ENCODE measurements around the gene DLL3. TPM values are rescaled to one million over a fixed set of nuclear protein-coding genes. Genes with fewer than 3 reads are reported as not detected.
A peak's percentile ranks its signal among the peaks of the same experiment; 100 is the strongest.

The DLL3 gene
- total and polyA plus RNA-seq, 2 experiments from 2014 or later: 9.8 to 15.6 TPM

DNA sequence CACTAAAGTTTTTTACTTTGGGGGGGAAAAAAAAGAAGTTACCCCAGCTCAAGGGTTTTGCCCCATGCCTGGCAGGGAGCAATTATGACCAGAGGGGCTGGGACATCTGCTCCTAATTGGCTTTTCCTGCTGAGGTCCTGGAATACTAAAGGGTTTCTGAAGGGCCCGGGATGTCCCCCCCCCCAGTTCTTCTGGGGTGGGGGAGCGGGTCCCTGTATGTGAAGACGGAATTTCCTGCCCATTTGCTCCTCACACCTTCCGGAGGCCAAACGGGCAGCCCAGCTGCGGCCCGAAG, 1.1 kb upstream of the DLL3 start:
- TF ChIP-seq, protein P1, sequence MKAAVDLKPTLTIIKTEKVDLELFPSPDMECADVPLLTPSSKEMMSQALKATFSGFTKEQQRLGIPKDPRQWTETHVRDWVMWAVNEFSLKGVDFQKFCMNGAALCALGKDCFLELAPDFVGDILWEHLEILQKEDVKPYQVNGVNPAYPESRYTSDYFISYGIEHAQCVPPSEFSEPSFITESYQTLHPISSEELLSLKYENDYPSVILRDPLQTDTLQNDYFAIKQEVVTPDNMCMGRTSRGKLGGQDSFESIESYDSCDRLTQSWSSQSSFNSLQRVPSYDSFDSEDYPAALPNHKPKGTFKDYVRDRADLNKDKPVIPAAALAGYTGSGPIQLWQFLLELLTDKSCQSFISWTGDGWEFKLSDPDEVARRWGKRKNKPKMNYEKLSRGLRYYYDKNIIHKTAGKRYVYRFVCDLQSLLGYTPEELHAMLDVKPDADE (IDR thresholded peaks at IDR 0.05): no peak
- TF ChIP-seq CREB1 (CRISPR knock-in tag; IDR thresholded peaks at IDR 0.05; ENCODE audit: low read depth): peak; percentile 29; the same call in 1 of the 2 replicates
- H3K4me3 ChIP-seq: peak overlapping the region; percentile 74
- Mint-ChIP-seq H3K36me3 (ENCODE audit: low read depth) (peaks cover 7% of the 10 kb centered on the region), H3K27ac (no peak overlapping the region), H3K4me3 (peak overlapping the region; percentile 24; the same call in 1 of the 3 replicates), H3K4me1 (peaks cover 23% of the 10 kb centered on the region), H3K27me3 (ENCODE audit: insufficient read depth, low read depth, poor library complexity) (peaks cover 60% of the 10 kb centered on the region), H3K9me3 (peaks cover 6% of the 10 kb centered on the region; the same call in 2 of the 3 replicates)
- H3K9me2 ChIP-seq (ENCODE audit: insufficient read depth): 0 out of 2 replicates have a peak, but pooled peaks cover 3% of the 10 kb centered on the region
- H3K4me2 ChIP-seq: peak overlapping the region; percentile 95
- H2AFZ ChIP-seq: no peak overlapping the region; the same call in 1 of the 2 replicates
- no peaks in the 10 kb centered on the region; the same call in 1 of the 2 replicates for H4K20me1 ChIP-seq (replicated peaks; ENCODE audit: insufficient read depth)
- H3F3A ChIP-seq (replicated peaks; ENCODE audit: low read depth): peaks cover 9% of the 10 kb centered on the region
- ATAC-seq: no peak
- H3K4me1 ChIP-seq (ENCODE audit: insufficient read depth): peaks cover 20% of the 10 kb centered on the region
- no peaks in the 10 kb centered on the region for H3K36me3 ChIP-seq (ENCODE audit: insufficient read depth)
- DNase-seq (ENCODE audit: low spot score): no peak
- H3K79me2 ChIP-seq (replicated peaks; ENCODE audit: insufficient read depth): no peaks in the 10 kb centered on the region
- H3K27ac ChIP-seq (ENCODE audit: low read depth): no peak overlapping the region
- H3K27me3 ChIP-seq (ENCODE audit: insufficient read depth): peaks cover 58% of the 10 kb centered on the region

DNA sequence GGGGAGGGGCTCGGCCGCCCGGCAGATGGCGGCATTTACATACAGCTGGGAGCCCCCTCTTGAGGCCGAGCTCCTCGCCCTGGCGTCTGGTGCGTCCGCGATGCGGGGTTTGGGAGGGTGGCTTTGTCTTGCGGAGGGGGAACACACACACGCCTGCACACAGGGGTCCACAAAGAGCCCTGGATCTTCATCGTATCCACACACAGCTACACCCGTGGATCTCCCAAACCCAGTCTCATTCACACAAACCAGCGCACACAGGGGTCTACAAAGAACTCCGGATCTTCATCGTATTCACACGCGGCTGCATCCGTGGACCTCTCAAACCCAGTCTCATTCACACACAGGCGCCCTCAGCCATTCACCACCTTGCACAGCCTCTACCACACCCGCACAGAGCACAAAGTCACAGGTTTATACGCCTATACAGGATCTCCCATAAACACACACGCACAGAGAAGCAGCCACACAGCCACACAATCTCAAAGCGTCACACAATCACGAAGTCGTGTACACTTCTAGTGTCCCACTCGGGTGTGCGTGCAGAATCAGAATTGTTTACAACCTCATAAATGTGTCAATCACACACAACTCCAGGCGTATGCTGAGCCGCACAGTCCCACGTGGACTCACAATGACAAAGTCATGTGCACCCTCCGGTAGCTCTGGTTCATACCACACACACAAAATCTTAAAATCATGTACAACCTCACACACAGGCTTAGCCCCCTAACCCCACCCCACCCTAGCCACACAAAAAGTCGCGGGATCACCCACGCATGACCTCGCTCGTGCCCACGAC, 550 bp upstream of the DLL3 start:
- H3F3A ChIP-seq (replicated peaks; ENCODE audit: low read depth): peaks cover 9% of the 10 kb centered on the region
- peak overlapping the region; percentile 97 for H2AFZ ChIP-seq
- H3K79me2 ChIP-seq (replicated peaks; ENCODE audit: insufficient read depth): no peaks in the 10 kb centered on the region
- peaks cover 62% of the 10 kb centered on the region for H3K27me3 ChIP-seq (ENCODE audit: insufficient read depth)
- no peaks in the 10 kb centered on the region for H3K36me3 ChIP-seq (ENCODE audit: insufficient read depth)
- DNase-seq (ENCODE audit: low spot score): peak; percentile 89
- Mint-ChIP-seq H3K4me3 (peak overlapping the region; percentile 73), H3K27ac (no peak overlapping the region), H3K27me3 (ENCODE audit: insufficient read depth, low read depth, poor library complexity) (peaks cover 64% of the 10 kb centered on the region), H3K4me1 (peaks cover 19% of the 10 kb centered on the region), H3K36me3 (ENCODE audit: low read depth) (peaks cover 7% of the 10 kb centered on the region), H3K9me3 (peaks cover 9% of the 10 kb centered on the region)
- H3K4me3 ChIP-seq: peak overlapping the region; percentile 74
- no peak overlapping the region for H3K27ac ChIP-seq (ENCODE audit: low read depth)
- 0 out of 2 replicates have a peak, but pooled peaks cover 3% of the 10 kb centered on the region for H3K9me2 ChIP-seq (ENCODE audit: insufficient read depth)
- H3K4me2 ChIP-seq: peak overlapping the region; percentile 95
- no peaks in the 10 kb centered on the region for H4K20me1 ChIP-seq (replicated peaks; ENCODE audit: insufficient read depth)
- ATAC-seq: peak; percentile 79
- H3K4me1 ChIP-seq (ENCODE audit: insufficient read depth): peaks cover 16% of the 10 kb centered on the region
- TF ChIP-seq, protein P2, sequence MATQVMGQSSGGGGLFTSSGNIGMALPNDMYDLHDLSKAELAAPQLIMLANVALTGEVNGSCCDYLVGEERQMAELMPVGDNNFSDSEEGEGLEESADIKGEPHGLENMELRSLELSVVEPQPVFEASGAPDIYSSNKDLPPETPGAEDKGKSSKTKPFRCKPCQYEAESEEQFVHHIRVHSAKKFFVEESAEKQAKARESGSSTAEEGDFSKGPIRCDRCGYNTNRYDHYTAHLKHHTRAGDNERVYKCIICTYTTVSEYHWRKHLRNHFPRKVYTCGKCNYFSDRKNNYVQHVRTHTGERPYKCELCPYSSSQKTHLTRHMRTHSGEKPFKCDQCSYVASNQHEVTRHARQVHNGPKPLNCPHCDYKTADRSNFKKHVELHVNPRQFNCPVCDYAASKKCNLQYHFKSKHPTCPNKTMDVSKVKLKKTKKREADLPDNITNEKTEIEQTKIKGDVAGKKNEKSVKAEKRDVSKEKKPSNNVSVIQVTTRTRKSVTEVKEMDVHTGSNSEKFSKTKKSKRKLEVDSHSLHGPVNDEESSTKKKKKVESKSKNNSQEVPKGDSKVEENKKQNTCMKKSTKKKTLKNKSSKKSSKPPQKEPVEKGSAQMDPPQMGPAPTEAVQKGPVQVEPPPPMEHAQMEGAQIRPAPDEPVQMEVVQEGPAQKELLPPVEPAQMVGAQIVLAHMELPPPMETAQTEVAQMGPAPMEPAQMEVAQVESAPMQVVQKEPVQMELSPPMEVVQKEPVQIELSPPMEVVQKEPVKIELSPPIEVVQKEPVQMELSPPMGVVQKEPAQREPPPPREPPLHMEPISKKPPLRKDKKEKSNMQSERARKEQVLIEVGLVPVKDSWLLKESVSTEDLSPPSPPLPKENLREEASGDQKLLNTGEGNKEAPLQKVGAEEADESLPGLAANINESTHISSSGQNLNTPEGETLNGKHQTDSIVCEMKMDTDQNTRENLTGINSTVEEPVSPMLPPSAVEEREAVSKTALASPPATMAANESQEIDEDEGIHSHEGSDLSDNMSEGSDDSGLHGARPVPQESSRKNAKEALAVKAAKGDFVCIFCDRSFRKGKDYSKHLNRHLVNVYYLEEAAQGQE (IDR thresholded peaks at IDR 0.05; ENCODE audit: unreplicated experiment): no peak
- TF ChIP-seq EZH2phosphoT487 (IDR thresholded peaks at IDR 0.05; ENCODE audit: unreplicated experiment) (no peak), EZH2 (IDR thresholded peaks at IDR 0.05; ENCODE audit: low read depth, unreplicated experiment) (no peak), ZNF114 (CRISPR knock-in tag; IDR thresholded peaks at IDR 0.05) (no peak), STAT1 (IDR thresholded peaks at IDR 0.05; ENCODE audit: unreplicated experiment) (no peak), JUNB (IDR thresholded peaks at IDR 0.05; ENCODE audit: unreplicated experiment) (no peak), CREB1 (CRISPR knock-in tag; IDR thresholded peaks at IDR 0.05; ENCODE audit: low read depth) (no peak)
- TF ChIP-seq, protein P3, sequence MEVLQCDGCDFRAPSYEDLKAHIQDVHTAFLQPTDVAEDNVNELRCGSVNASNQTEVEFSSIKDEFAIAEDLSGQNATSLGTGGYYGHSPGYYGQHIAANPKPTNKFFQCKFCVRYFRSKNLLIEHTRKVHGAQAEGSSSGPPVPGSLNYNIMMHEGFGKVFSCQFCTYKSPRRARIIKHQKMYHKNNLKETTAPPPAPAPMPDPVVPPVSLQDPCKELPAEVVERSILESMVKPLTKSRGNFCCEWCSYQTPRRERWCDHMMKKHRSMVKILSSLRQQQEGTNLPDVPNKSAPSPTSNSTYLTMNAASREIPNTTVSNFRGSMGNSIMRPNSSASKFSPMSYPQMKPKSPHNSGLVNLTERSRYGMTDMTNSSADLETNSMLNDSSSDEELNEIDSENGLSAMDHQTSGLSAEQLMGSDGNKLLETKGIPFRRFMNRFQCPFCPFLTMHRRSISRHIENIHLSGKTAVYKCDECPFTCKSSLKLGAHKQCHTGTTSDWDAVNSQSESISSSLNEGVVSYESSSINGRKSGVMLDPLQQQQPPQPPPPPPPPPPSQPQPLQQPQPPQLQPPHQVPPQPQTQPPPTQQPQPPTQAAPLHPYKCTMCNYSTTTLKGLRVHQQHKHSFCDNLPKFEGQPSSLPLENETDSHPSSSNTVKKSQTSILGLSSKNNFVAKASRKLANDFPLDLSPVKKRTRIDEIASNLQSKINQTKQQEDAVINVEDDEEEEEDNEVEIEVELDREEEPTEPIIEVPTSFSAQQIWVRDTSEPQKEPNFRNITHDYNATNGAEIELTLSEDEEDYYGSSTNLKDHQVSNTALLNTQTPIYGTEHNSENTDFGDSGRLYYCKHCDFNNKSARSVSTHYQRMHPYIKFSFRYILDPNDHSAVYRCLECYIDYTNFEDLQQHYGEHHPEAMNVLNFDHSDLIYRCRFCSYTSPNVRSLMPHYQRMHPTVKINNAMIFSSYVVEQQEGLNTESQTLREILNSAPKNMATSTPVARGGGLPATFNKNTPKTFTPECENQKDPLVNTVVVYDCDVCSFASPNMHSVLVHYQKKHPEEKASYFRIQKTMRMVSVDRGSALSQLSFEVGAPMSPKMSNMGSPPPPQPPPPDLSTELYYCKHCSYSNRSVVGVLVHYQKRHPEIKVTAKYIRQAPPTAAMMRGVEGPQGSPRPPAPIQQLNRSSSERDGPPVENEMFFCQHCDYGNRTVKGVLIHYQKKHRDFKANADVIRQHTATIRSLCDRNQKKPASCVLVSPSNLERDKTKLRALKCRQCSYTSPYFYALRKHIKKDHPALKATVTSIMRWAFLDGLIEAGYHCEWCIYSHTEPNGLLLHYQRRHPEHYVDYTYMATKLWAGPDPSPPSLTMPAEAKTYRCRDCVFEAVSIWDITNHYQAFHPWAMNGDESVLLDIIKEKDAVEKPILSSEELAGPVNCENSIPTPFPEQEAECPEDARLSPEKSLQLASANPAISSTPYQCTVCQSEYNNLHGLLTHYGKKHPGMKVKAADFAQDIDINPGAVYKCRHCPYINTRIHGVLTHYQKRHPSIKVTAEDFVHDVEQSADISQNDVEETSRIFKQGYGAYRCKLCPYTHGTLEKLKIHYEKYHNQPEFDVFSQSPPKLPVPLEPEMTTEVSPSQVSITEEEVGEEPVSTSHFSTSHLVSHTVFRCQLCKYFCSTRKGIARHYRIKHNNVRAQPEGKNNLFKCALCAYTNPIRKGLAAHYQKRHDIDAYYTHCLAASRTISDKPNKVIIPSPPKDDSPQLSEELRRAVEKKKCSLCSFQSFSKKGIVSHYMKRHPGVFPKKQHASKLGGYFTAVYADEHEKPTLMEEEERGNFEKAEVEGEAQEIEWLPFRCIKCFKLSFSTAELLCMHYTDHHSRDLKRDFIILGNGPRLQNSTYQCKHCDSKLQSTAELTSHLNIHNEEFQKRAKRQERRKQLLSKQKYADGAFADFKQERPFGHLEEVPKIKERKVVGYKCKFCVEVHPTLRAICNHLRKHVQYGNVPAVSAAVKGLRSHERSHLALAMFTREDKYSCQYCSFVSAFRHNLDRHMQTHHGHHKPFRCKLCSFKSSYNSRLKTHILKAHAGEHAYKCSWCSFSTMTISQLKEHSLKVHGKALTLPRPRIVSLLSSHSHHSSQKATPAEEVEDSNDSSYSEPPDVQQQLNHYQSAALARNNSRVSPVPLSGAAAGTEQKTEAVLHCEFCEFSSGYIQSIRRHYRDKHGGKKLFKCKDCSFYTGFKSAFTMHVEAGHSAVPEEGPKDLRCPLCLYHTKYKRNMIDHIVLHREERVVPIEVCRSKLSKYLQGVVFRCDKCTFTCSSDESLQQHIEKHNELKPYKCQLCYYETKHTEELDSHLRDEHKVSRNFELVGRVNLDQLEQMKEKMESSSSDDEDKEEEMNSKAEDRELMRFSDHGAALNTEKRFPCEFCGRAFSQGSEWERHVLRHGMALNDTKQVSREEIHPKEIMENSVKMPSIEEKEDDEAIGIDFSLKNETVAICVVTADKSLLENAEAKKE (CRISPR knock-in tag; IDR thresholded peaks at IDR 0.05): no peak
